Neural cell (in vitro differentiated cells): ENCODE data around the gene HCST. TPM values are rescaled to one million over a fixed set of nuclear protein-coding genes. Genes with fewer than 3 reads are reported as not detected.

ENCODE experiments used
- H2AFZ ChIP-seq: fragments of 200-600, 300-800 bp; sonication (generic), shearing (Covaris generic); 2 replicates; pipeline ENCODE4 v1.6.0; 2014; ENCODE audit warnings: low read depth, mild to moderate bottlenecking, antibody characterized with exemption, low read length, moderate library complexity
- H3F3A ChIP-seq: fragments of 200-600 bp; shearing (Covaris generic); 2 replicates; pipeline ENCODE4 v1.6.1; 2016; ENCODE audit warnings: mild to moderate bottlenecking, moderate library complexity, mixed read lengths, antibody characterized with exemption, low read length; ENCODE audit not compliant: insufficient read depth, poor library complexity, severe bottlenecking
- H3K27ac ChIP-seq: fragments of 200-600, 300-800 bp; sonication (generic), shearing (Covaris generic); 2 replicates; pipeline ENCODE4 v1.5.1; 2014; ENCODE audit warnings: mild to moderate bottlenecking, low read length, moderate library complexity
- H3K27me3 ChIP-seq: fragments of 300-800, 200-600 bp; sonication (generic), shearing (Covaris generic); 2 replicates; pipeline ENCODE4 v1.6.0; 2014; ENCODE audit warnings: mild to moderate bottlenecking, low read depth, low read length, moderate library complexity; ENCODE audit not compliant: insufficient read depth
- H3K36me3 ChIP-seq: fragments of 300-800, 200-600 bp; sonication (generic), shearing (Covaris generic); 2 replicates; pipeline ENCODE4 v1.5.1; 2014; ENCODE audit warnings: mild to moderate bottlenecking, antibody characterized with exemption, low read length, moderate library complexity; ENCODE audit not compliant: insufficient read depth
- H3K4me2 ChIP-seq: fragments of 300-800, 200-600 bp; sonication (generic), shearing (Covaris generic); 2 replicates; pipeline ENCODE4 v1.6.0; 2014; ENCODE audit warnings: mild to moderate bottlenecking, low read length
- H3K4me3 ChIP-seq: fragments of 300-800, 200-600 bp; sonication (generic), shearing (Covaris generic); 2 replicates; pipeline ENCODE4 v1.5.1; 2014; ENCODE audit warnings: mild to moderate bottlenecking, low read length, moderate library complexity
- H3K79me2 ChIP-seq: fragments of 200-600 bp; shearing (Covaris generic); replicated peaks from 2 replicates; pipeline ENCODE4 v1.6.0; 2014; ENCODE audit warnings: mild to moderate bottlenecking, low read length, moderate library complexity; ENCODE audit not compliant: insufficient read depth
- H3K9ac ChIP-seq: fragments of 300-800, 200-600 bp; sonication (generic), shearing (Covaris generic); 2 replicates; pipeline ENCODE4 v1.6.1; 2016; ENCODE audit warnings: mild to moderate bottlenecking, low read length, mixed read lengths
- H3K9me2 ChIP-seq: fragments of 200-600 bp; shearing (Covaris generic); 2 replicates; pipeline ENCODE4 v1.6.1; 2016; ENCODE audit warnings: mild to moderate bottlenecking, low read length, mixed read lengths; ENCODE audit not compliant: insufficient read depth
- H3K9me3 ChIP-seq: fragments of 200-600, 300-800 bp; sonication (generic), shearing (Covaris generic); 2 replicates; pipeline ENCODE4 v1.6.1; 2016; ENCODE audit warnings: mild to moderate bottlenecking, mixed run types, low read length, moderate library complexity, mixed read lengths
- H4K20me1 ChIP-seq: fragments of 200-600 bp; shearing (Covaris generic); 2 replicates; pipeline ENCODE4 v1.6.1; 2016; ENCODE audit warnings: mild to moderate bottlenecking, mixed run types; ENCODE audit not compliant: insufficient read depth
- EP300 ChIP-seq: fragments of 450-650 bp; conservative IDR thresholded peaks from 2 replicates; pipeline ENCODE4 v1.6.1; 2014; ENCODE audit warnings: antibody characterized with exemption, mild to moderate bottlenecking, moderate library complexity; ENCODE audit not compliant: poor library complexity, severe bottlenecking
- EZH2 ChIP-seq: fragments of 200-600, 300-800 bp; shearing (Covaris generic), sonication (generic); IDR thresholded peaks from 2 replicates; pipeline ENCODE4 v1.6.1; 2014; ENCODE audit warnings: antibody characterized with exemption, low read length, borderline replicate concordance, mild to moderate bottlenecking; ENCODE audit not compliant: insufficient read depth, poor library complexity, severe bottlenecking
- MXI1 ChIP-seq: fragments of 450-650 bp; conservative IDR thresholded peaks from 2 replicates; pipeline ENCODE4 v1.6.1; 2014; ENCODE audit warnings: antibody characterized with exemption, mild to moderate bottlenecking; ENCODE audit not compliant: poor library complexity, severe bottlenecking
- POLR2AphosphoS5 ChIP-seq: IDR thresholded peaks from 2 replicates; pipeline ENCODE4 v1.6.1; 2012
- RAD21 ChIP-seq: fragments of 450-650 bp; conservative IDR thresholded peaks from 2 replicates; pipeline ENCODE4 v1.6.1; 2014; ENCODE audit warnings: antibody characterized with exemption, mild to moderate bottlenecking, moderate library complexity
- REST ChIP-seq: IDR thresholded peaks from 2 replicates; pipeline ENCODE4 v1.6.1; 2012; ENCODE audit warnings: borderline replicate concordance
- SMC3 ChIP-seq: fragments of 450-650 bp; conservative IDR thresholded peaks from 2 replicates; pipeline ENCODE4 v1.6.1; 2014; ENCODE audit warnings: antibody characterized with exemption, mild to moderate bottlenecking, moderate library complexity; ENCODE audit not compliant: poor library complexity
- TAF1 ChIP-seq: IDR thresholded peaks from 2 replicates; pipeline ENCODE4 v1.6.1; 2012; ENCODE audit warnings: low read depth
- polyA plus RNA-seq: library from polyadenylated mRNA; depleted of rRNA; stranded (reverse); fragments of >200 nt; gene quantifications from 2 replicates; pipeline ENCODE4 v1.2.3, GENCODE V29; 2014
- TF ChIP-seq, protein P1 (sequence below): fragments of 450-650 bp; IDR thresholded peaks from 2 replicates; pipeline ENCODE4 v1.5.1; 2014; ENCODE audit warnings: antibody characterized with exemption, mild to moderate bottlenecking, moderate library complexity; ENCODE audit not compliant: poor library complexity, severe bottlenecking

The HCST gene
- polyA plus RNA-seq, 1 donor from 2014 or later = not detected

GRCh38 chr19:35863018-35863417 lies 39.3 kb upstream of the HCST start:
- Histone ChIP-seq H3K4me2 (no peak overlapping the region), H3K9me2 (no peaks in the 10 kb centered on the region), H3K4me3 (no peak overlapping the region), H3K27me3 (peaks cover 14% of the 10 kb centered on the region), H3K36me3 (no peaks in the 10 kb centered on the region), H3K9ac (no peak overlapping the region), H3K79me2 (no peaks in the 10 kb centered on the region), H4K20me1 (no peaks in the 10 kb centered on the region), H3F3A (no peaks in the 10 kb centered on the region), H2AFZ (no peak overlapping the region), H3K9me3 (no peaks in the 10 kb centered on the region), H3K27ac (no peak overlapping the region)
- no peak for TF ChIP-seq POLR2AphosphoS5
- TF ChIP-seq SMC3 = no peak
- TF ChIP-seq EZH2 = no peak
- no peak for TF ChIP-seq TAF1
- TF ChIP-seq MXI1 = no peak
- TF ChIP-seq RAD21 = no peak
- TF ChIP-seq REST = no peak
- no peak for TF ChIP-seq EP300
- TF ChIP-seq, protein P1, sequence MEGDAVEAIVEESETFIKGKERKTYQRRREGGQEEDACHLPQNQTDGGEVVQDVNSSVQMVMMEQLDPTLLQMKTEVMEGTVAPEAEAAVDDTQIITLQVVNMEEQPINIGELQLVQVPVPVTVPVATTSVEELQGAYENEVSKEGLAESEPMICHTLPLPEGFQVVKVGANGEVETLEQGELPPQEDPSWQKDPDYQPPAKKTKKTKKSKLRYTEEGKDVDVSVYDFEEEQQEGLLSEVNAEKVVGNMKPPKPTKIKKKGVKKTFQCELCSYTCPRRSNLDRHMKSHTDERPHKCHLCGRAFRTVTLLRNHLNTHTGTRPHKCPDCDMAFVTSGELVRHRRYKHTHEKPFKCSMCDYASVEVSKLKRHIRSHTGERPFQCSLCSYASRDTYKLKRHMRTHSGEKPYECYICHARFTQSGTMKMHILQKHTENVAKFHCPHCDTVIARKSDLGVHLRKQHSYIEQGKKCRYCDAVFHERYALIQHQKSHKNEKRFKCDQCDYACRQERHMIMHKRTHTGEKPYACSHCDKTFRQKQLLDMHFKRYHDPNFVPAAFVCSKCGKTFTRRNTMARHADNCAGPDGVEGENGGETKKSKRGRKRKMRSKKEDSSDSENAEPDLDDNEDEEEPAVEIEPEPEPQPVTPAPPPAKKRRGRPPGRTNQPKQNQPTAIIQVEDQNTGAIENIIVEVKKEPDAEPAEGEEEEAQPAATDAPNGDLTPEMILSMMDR = no peak

- Histone ChIP-seq H3F3A (no peaks in the 10 kb centered on the region), H3K27ac (peak within 1 kb of the TSS; percentile 98), H3K9ac (peak within 1 kb of the TSS; percentile 95), H3K4me3 (peak within 1 kb of the TSS; percentile 75), H3K9me3 (no peaks in the 10 kb centered on the region), H3K36me3 (no peaks in the 10 kb centered on the region), H3K79me2 (peaks cover 18% of the 10 kb centered on the region), H2AFZ (peak within 1 kb of the TSS; percentile 70), H3K27me3 (no peaks in the 10 kb centered on the region), H3K9me2 (no peaks in the 10 kb centered on the region), H3K4me2 (peak within 1 kb of the TSS; percentile 41), H4K20me1 (no peaks in the 10 kb centered on the region)
- TF ChIP-seq EP300 (peak; percentile 31), POLR2AphosphoS5 (peak; percentile 88), EZH2 (no peak), SMC3 (peak; percentile 20), MXI1 (peak; percentile 38), RAD21 (peak; percentile 29), TAF1 (peak; percentile 62), REST (peak; percentile 15)
- TF ChIP-seq, protein P1 = no peak
Observed at GRCh38 chr19:35868172-35868822, 34.0 kb upstream of the HCST start, which contains the start of gene APLP1. TSS of gene APLP1 (plus strand) at chr19:35868574. CDS start at chr19:35868637, 63 bp downstream.
